Measurements from ENCODE around the gene CPXM2.

- no peak for TF ChIP-seq SP1 (IDR thresholded peaks at IDR 0.05)
- TF ChIP-seq LEF1 (IDR thresholded peaks at IDR 0.05; ENCODE audit: borderline replicate concordance) = no peak
- no peak for TF ChIP-seq HDGF (IDR thresholded peaks at IDR 0.05; ENCODE audit: borderline replicate concordance)
- no peak for TF ChIP-seq ARNT (IDR thresholded peaks at IDR 0.05)
- TF ChIP-seq FOXA1 (IDR thresholded peaks at IDR 0.05) = no peak
Observed at GRCh38 chr10:123792248-123792978, 99.2 kb downstream of the CPXM2 start.
